BLaER1 treated with 17β-estradiol and CSF1 and Interleukin-3, amounts not matched to agents 10 nM and 100 nM (cell line): ENCODE measurements around the gene MAPK1.
A peak's percentile ranks its signal among the peaks of the same experiment; 100 is the strongest.

Experiments
- H3K27ac ChIP-seq, 11 experiments: shearing (Covaris generic); formaldehyde crosslinking; 2 replicates each; pipeline ENCODE4 v1.8.1; 2022
- H3K27me3 ChIP-seq, 11 experiments: shearing (Covaris generic); formaldehyde crosslinking; 2 replicates each; pipeline ENCODE4 v1.8.1; 2022
- H3K36me3 ChIP-seq, 11 experiments: shearing (Covaris generic); formaldehyde crosslinking; 2 replicates each; pipeline ENCODE4 v1.8.1; 2022
- H3K4me1 ChIP-seq, 10 experiments: shearing (Covaris generic); formaldehyde crosslinking; 2 replicates each; pipeline ENCODE4 v1.8.1; 2022
- H3K4me2 ChIP-seq, 11 experiments: shearing (Covaris generic); formaldehyde crosslinking; 2 replicates each; pipeline ENCODE4 v1.8.1; 2022
- H3K4me3 ChIP-seq, 10 experiments: shearing (Covaris generic); formaldehyde crosslinking; 2 replicates each; pipeline ENCODE4 v1.8.1; 2022
- H3K9ac ChIP-seq, 11 experiments: shearing (Covaris generic); formaldehyde crosslinking; 2 replicates each; pipeline ENCODE4 v1.8.1; 2022
- H3K9me3 ChIP-seq, 11 experiments: shearing (Covaris generic); formaldehyde crosslinking; replicated peaks in 1 of 11; 2 replicates each; pipeline ENCODE4 v1.8.1; 2022
- H4K20me1 ChIP-seq, 11 experiments: shearing (Covaris generic); formaldehyde crosslinking; 2 replicates each; pipeline ENCODE4 v1.8.1; 2022
- Cebpa-rat ChIP-seq, 11 experiments: shearing (Covaris generic); IDR thresholded peaks; 2 replicates each; pipeline ENCODE4 v1.8.1; 2022

MAPK1 gene

DNA sequence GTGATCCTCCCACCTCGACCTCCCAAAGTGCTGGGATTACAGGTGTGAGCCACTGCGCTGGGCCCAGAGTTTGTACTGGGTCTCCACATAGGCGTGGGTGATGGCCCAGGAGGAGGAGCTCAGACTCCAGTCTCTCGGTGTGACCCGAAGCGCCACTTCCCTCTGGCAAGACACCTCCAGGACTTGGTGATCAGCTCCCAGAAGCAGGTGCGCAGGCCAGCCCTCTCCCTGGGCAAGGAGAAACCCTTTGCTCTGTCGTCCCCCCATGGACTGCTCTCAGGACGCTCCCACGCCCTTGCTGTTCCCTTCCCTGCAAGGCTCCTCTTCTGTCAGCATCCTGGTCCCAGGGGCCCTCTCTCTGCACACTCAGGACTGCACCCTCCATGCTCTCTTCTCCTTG lies 126.4 kb downstream of the MAPK1 start:
- no peaks in the 10 kb centered on the region for H3K36me3 ChIP-seq
- no peak for TF ChIP-seq Cebpa-rat (IDR thresholded peaks at IDR 0.05)
- peak overlapping the region in 4 of 11 experiments; percentile 16 to 43 (median 28); a peak in 6 of 22 replicates for H3K4me2 ChIP-seq
- H3K4me1 ChIP-seq, result peaks cover 0 to 51% (median 40%) of the 10 kb centered on the region in 10 experiments; a peak in 17 of 20 replicates
- H4K20me1 ChIP-seq, result no peaks in the 10 kb centered on the region
- H3K9ac ChIP-seq, result no peak overlapping the region; a peak in 1 of 22 replicates
- H3K9me3 ChIP-seq, result peaks cover 0 to 8% (median 4%) of the 10 kb centered on the region in 11 experiments; a peak in 14 of 22 replicates
- no peaks in the 10 kb centered on the region for H3K27me3 ChIP-seq
- no peak overlapping the region for H3K4me3 ChIP-seq
- H3K27ac ChIP-seq, result no peak overlapping the region

DNA sequence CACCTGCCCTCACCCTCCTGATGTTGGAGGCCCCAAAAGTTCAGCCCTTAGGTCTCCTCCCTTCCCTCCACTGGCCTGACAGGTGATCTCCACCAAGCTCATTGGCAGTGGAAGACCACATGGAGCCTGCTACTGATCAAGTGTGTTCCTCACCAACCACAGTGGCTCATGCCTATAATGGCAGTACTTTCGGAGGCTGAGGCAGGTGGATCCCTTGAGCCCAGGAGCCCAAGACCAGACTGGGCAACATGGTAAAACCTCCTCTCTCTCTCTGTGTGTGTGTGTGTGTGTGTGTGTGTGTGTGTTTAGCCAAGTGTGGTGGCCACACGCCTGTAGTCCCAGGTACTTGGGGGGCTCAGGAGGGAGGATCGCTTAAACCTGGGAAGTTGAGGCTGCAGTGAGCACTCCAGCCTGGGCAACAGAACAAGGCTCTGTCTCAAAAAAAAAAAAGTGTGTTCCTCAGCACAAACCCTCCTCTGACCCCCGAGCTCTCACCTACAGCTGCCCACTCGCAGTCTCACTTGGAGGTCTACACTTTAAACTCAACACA lies 127.5 kb downstream of the MAPK1 start:
- no peak overlapping the region for H3K4me3 ChIP-seq
- no peaks in the 10 kb centered on the region for H3K36me3 ChIP-seq
- H3K4me1 ChIP-seq, result peaks cover 1 to 53% (median 42%) of the 10 kb centered on the region in 10 experiments; a peak in 19 of 20 replicates
- no peaks in the 10 kb centered on the region for H4K20me1 ChIP-seq
- H3K9me3 ChIP-seq, result peaks cover 0 to 9% (median 5%) of the 10 kb centered on the region in 11 experiments; a peak in 14 of 22 replicates
- peak overlapping the region in 4 of 11 experiments; percentile 10 to 67 (median 65); a peak in 4 of 22 replicates for H3K4me2 ChIP-seq
- H3K27me3 ChIP-seq, result no peaks in the 10 kb centered on the region
- no peak overlapping the region for H3K9ac ChIP-seq
- H3K27ac ChIP-seq, result no peak overlapping the region
- no peak for TF ChIP-seq Cebpa-rat (IDR thresholded peaks at IDR 0.05)

DNA sequence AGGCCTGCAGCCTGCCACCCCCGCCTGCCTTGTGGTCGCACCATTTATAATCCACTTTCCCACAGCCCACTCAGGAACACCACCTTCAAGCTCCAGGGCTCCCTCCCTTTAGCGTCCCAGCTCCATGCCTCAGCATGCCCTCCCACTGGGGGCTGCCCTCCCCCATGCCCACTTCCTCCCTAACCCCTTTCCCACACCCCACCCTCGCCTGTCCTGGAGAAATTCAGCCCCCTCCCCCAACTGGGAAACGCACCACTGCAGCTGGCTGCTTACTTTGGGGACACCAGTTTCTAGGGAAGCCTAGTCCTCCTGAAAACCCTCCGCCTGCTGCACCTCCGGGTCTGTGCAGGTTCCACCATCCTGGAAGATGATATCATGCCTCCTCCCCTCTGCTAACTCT lies 128.5 kb downstream of the MAPK1 start:
- no peak overlapping the region for H3K4me3 ChIP-seq
- H3K27ac ChIP-seq, result no peak overlapping the region
- peak overlapping the region in 10 of 11 experiments; percentile 17 to 67 (median 61); a peak in 18 of 22 replicates for H3K4me2 ChIP-seq
- no peak for TF ChIP-seq Cebpa-rat (IDR thresholded peaks at IDR 0.05)
- no peaks in the 10 kb centered on the region for H4K20me1 ChIP-seq
- H3K36me3 ChIP-seq, result no peaks in the 10 kb centered on the region
- H3K9ac ChIP-seq, result no peak overlapping the region
- H3K4me1 ChIP-seq, result peaks cover 9 to 62% (median 51%) of the 10 kb centered on the region in 10 experiments
- peaks cover 0 to 9% (median 5%) of the 10 kb centered on the region in 11 experiments; a peak in 14 of 22 replicates for H3K9me3 ChIP-seq
- H3K27me3 ChIP-seq, result no peaks in the 10 kb centered on the region

DNA sequence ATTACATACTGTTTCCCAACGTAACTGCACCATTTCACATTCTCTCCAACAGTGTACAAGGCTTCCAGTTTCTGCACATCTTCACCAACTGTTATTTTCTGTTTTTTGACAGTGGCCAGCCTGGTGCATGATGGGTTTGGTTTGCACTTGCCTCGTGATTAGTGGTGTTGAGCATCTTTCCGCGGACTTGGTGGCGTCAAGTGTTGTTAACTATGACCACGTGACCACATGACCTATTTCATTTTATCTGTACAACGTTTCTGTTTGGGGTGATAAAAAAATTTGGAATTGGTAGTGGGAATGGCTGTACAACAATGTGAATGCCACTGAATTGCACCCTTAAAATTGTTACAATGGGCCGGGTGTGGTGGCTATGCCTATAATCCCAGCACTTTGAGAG lies 129.4 kb downstream of the MAPK1 start:
- Histone ChIP-seq H3K36me3 (no peaks in the 10 kb centered on the region), H4K20me1 (no peaks in the 10 kb centered on the region), H3K4me2 (peak overlapping the region in 9 of 11 experiments; percentile 18 to 67 (median 64); a peak in 15 of 22 replicates), H3K4me3 (no peak overlapping the region), H3K27ac (no peak overlapping the region), H3K27me3 (no peaks in the 10 kb centered on the region), H3K9me3 (peaks cover 0 to 9% (median 5%) of the 10 kb centered on the region in 11 experiments; a peak in 14 of 22 replicates), H3K4me1 (peaks cover 9 to 71% (median 60%) of the 10 kb centered on the region in 10 experiments), H3K9ac (no peak overlapping the region)
- TF ChIP-seq Cebpa-rat (IDR thresholded peaks at IDR 0.05), result no peak

DNA sequence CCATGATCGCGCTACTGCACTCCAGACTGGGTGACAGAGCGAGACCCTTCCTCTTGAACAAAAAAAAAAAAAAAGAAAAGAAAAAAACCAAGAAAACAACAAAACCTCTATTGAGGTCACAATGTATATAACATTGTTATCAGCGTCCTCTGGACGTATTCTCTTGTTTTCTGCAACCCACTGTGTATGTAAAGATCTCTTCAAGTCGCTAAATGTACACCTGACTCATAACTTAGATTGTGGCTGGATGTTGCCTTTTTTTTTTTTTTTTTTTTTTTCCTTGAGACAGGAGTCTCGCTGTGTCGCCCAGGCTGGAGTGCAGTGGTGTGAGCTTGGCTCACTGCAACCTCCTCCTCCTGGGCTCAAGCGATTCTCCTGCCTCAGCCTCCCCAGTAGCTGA lies 130.5 kb downstream of the MAPK1 start:
- Histone ChIP-seq H3K9me3 (peaks cover 0 to 9% (median 5%) of the 10 kb centered on the region in 11 experiments; a peak in 14 of 22 replicates), H3K4me1 (peaks cover 9 to 82% (median 68%) of the 10 kb centered on the region in 10 experiments), H3K9ac (no peak overlapping the region), H3K27ac (no peak overlapping the region), H4K20me1 (no peaks in the 10 kb centered on the region; a peak in 1 of 22 replicates), H3K36me3 (peaks cover 0 to 2% (median 0%) of the 10 kb centered on the region in 11 experiments; a peak in 2 of 22 replicates), H3K4me2 (peak overlapping the region in 2 of 11 experiments; percentile 65 to 66; a peak in 1 of 22 replicates), H3K27me3 (no peaks in the 10 kb centered on the region), H3K4me3 (no peak overlapping the region)
- no peak for TF ChIP-seq Cebpa-rat (IDR thresholded peaks at IDR 0.05)

DNA sequence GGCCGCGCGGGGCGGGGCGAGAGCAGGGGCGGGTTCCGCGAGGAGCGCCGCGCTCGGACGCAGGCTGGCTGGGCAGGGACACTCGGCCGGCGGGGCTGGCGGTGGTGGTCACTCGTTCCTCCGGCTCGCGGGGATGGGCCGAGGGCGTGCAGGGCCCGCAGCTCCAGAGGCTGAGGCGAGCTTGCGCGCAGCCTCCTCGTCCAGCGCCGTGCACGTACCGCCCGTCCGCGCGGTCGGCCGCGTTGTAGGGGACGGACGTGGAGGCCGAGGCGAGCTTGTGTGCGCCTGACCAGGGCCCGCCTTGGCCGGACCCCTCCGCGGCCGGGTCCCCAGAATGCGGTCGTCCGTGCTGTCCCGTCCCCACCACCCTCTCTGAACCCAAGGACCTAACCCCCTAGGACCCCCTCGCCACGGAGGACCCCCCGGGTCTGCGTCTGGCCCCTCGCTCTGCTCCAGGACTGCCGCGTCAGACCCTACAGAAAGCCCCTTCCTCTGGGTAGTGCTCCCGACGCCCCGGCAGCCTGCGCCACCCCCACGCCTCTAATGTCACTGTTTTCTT lies 131.3 kb downstream of the MAPK1 start:
- H3K36me3 ChIP-seq, result peaks cover 0 to 7% (median 0%) of the 10 kb centered on the region in 11 experiments; a peak in 4 of 22 replicates
- peak overlapping the region; percentile 48 to 100 (median 89) for H3K4me2 ChIP-seq
- no peaks in the 10 kb centered on the region; a peak in 1 of 22 replicates for H4K20me1 ChIP-seq
- peak overlapping the region; percentile 18 to 78 (median 71); a peak in 16 of 20 replicates for H3K4me3 ChIP-seq
- H3K9ac ChIP-seq, result peak overlapping the region in 3 of 11 experiments; percentile 92 to 94 (median 94); a peak in 4 of 22 replicates
- peak overlapping the region in 8 of 11 experiments; percentile 87 to 98 (median 96); a peak in 15 of 22 replicates for H3K27ac ChIP-seq
- H3K4me1 ChIP-seq, result peaks cover 9 to 82% (median 69%) of the 10 kb centered on the region in 10 experiments
- no peak for TF ChIP-seq Cebpa-rat (IDR thresholded peaks at IDR 0.05)
- no peaks in the 10 kb centered on the region for H3K27me3 ChIP-seq
- peaks cover 0 to 9% (median 5%) of the 10 kb centered on the region in 11 experiments; a peak in 14 of 22 replicates for H3K9me3 ChIP-seq

DNA sequence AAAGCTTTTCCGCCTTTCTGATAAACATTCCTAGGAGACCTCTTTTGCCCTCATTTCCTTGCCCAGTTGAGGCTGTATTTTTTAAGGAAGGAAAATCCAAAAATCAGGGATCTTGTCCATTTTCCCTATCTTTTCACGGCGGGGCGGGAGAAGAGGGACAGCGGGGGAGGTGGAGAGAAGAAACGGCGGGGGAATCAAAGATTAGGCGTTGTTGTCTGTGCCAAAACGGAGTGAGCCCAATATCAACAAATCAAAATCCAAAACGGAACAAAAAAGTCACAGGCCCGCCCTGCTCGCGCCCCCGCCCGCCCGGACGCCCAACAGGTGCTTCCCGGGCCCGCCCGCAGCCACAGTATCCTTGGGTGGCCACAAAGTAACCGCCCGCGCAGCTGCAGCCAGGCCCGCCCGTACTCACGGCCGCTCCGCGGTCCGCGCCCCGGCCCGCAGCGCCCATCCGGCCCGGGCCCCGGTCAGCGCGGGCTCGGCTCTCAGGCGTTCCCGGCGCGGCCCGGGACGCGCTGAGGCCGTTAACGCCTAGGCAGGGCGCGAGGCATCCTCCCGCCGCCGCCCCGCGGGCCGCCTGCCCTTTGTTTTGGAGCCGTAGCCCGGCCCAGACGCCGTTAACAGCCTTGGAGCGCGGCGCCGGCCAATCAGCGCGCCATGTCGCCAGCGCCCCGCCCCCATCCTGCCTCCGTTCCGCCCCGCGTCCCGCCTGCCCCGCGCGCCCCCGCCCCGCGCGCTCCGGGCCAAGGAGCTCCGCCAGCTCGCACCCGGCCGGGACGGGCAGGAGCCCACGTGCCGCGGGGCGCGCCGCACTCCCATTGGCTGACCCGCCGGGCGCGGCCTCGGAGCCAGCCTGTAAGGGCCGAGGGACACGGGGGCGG lies 132.0 kb downstream of the MAPK1 start, which contains the start of gene YPEL1:
Gene YPEL1, minus strand, starts transcription at position 595 of the 884 bp plus-strand sequence. CDS start 25,050 bp downstream, outside the sequence.
- TF ChIP-seq Cebpa-rat (IDR thresholded peaks at IDR 0.05), result no peak
- H3K9ac ChIP-seq, result peak within 1 kb of the TSS; percentile 75 to 94 (median 92)
- peaks cover 0 to 9% (median 5%) of the 10 kb centered on the region in 11 experiments; a peak in 14 of 22 replicates for H3K9me3 ChIP-seq
- peaks cover 9 to 85% (median 70%) of the 10 kb centered on the region in 10 experiments for H3K4me1 ChIP-seq
- H3K27ac ChIP-seq, result peak within 1 kb of the TSS; percentile 53 to 98 (median 95); a peak in 21 of 22 replicates
- peaks cover 0 to 14% (median 7%) of the 10 kb centered on the region in 11 experiments; a peak in 7 of 22 replicates for H3K36me3 ChIP-seq
- H4K20me1 ChIP-seq, result peaks cover 0 to 2% (median 0%) of the 10 kb centered on the region in 11 experiments; a peak in 2 of 22 replicates
- H3K27me3 ChIP-seq, result no peaks in the 10 kb centered on the region
- H3K4me3 ChIP-seq, result peak within 1 kb of the TSS; percentile 64 to 78 (median 71)
- H3K4me2 ChIP-seq, result peak within 1 kb of the TSS; percentile 87 to 100 (median 95)

DNA sequence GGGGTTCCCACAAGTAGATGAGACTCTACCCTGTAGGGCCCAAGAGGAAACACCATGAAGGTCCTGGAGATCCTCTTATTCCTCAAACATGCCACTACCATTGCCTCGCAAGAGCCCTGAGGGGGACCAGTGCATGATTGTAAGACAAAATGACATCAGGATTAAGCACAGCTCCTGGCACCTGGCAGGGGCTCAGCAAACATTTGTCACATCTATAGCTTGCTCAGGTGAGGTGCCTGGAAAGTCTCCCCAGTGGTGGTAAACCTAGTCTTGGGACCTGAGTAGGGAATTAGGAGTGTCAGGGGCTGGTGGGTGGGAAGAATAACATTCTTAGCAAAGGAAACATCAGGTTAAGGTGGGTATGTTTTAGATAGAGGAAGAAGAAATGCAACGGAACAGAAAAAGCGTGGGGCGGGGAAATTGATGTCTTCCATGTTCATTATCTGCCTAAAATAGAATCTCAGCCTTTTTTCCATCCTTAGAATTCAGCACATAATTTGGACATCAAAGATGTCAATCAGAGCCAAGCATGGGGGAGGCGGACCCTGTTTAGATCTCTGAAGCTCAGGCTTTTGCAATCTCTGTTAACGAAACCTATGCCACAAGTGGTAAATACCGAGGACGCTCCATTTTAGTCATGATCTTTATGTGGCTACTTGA lies 132.8 kb downstream of the MAPK1 start:
- Histone ChIP-seq H3K4me1 (peaks cover 9 to 82% (median 67%) of the 10 kb centered on the region in 10 experiments), H3K36me3 (peaks cover 0 to 22% (median 15%) of the 10 kb centered on the region in 11 experiments; a peak in 11 of 22 replicates), H3K27ac (peak overlapping the region; percentile 53 to 98 (median 95); a peak in 20 of 22 replicates), H3K9me3 (peaks cover 0 to 9% (median 5%) of the 10 kb centered on the region in 11 experiments; a peak in 14 of 22 replicates), H3K4me2 (peak overlapping the region; percentile 87 to 100 (median 95)), H3K4me3 (peak overlapping the region; percentile 64 to 78 (median 71)), H3K9ac (peak overlapping the region; percentile 75 to 94 (median 92)), H3K27me3 (no peaks in the 10 kb centered on the region), H4K20me1 (peaks cover 0 to 6% (median 0%) of the 10 kb centered on the region in 11 experiments; a peak in 2 of 22 replicates)
- peak in 1 of 11 experiments; percentile 46; a peak in 1 of 22 replicates for TF ChIP-seq Cebpa-rat (IDR thresholded peaks at IDR 0.05)
